Neural cell (in vitro differentiated cells): ENCODE data around the gene VIM. TPM values are rescaled to one million over a fixed set of nuclear protein-coding genes. Genes with fewer than 3 reads are reported as not detected.

Experiments used
- H2AFZ ChIP-seq: fragments of 200-600, 300-800 bp; sonication (generic), shearing (Covaris generic); 2 replicates; pipeline ENCODE4 v1.6.0; 2014; ENCODE audit warnings: low read depth, mild to moderate bottlenecking, antibody characterized with exemption, low read length, moderate library complexity
- H3F3A ChIP-seq: fragments of 200-600 bp; shearing (Covaris generic); 2 replicates; pipeline ENCODE4 v1.6.1; 2016; ENCODE audit warnings: mild to moderate bottlenecking, moderate library complexity, mixed read lengths, antibody characterized with exemption, low read length; ENCODE audit not compliant: insufficient read depth, poor library complexity, severe bottlenecking
- H3K27ac ChIP-seq: fragments of 200-600, 300-800 bp; sonication (generic), shearing (Covaris generic); 2 replicates; pipeline ENCODE4 v1.5.1; 2014; ENCODE audit warnings: mild to moderate bottlenecking, low read length, moderate library complexity
- H3K27me3 ChIP-seq: fragments of 300-800, 200-600 bp; sonication (generic), shearing (Covaris generic); 2 replicates; pipeline ENCODE4 v1.6.0; 2014; ENCODE audit warnings: mild to moderate bottlenecking, low read depth, low read length, moderate library complexity; ENCODE audit not compliant: insufficient read depth
- H3K36me3 ChIP-seq: fragments of 300-800, 200-600 bp; sonication (generic), shearing (Covaris generic); 2 replicates; pipeline ENCODE4 v1.5.1; 2014; ENCODE audit warnings: mild to moderate bottlenecking, antibody characterized with exemption, low read length, moderate library complexity; ENCODE audit not compliant: insufficient read depth
- H3K4me2 ChIP-seq: fragments of 300-800, 200-600 bp; sonication (generic), shearing (Covaris generic); 2 replicates; pipeline ENCODE4 v1.6.0; 2014; ENCODE audit warnings: mild to moderate bottlenecking, low read length
- H3K4me3 ChIP-seq: fragments of 300-800, 200-600 bp; sonication (generic), shearing (Covaris generic); 2 replicates; pipeline ENCODE4 v1.5.1; 2014; ENCODE audit warnings: mild to moderate bottlenecking, low read length, moderate library complexity
- H3K79me2 ChIP-seq: fragments of 200-600 bp; shearing (Covaris generic); replicated peaks from 2 replicates; pipeline ENCODE4 v1.6.0; 2014; ENCODE audit warnings: mild to moderate bottlenecking, low read length, moderate library complexity; ENCODE audit not compliant: insufficient read depth
- H3K9ac ChIP-seq: fragments of 300-800, 200-600 bp; sonication (generic), shearing (Covaris generic); 2 replicates; pipeline ENCODE4 v1.6.1; 2016; ENCODE audit warnings: mild to moderate bottlenecking, low read length, mixed read lengths
- H3K9me2 ChIP-seq: fragments of 200-600 bp; shearing (Covaris generic); 2 replicates; pipeline ENCODE4 v1.6.1; 2016; ENCODE audit warnings: mild to moderate bottlenecking, low read length, mixed read lengths; ENCODE audit not compliant: insufficient read depth
- H3K9me3 ChIP-seq: fragments of 200-600, 300-800 bp; sonication (generic), shearing (Covaris generic); 2 replicates; pipeline ENCODE4 v1.6.1; 2016; ENCODE audit warnings: mild to moderate bottlenecking, mixed run types, low read length, moderate library complexity, mixed read lengths
- H4K20me1 ChIP-seq: fragments of 200-600 bp; shearing (Covaris generic); 2 replicates; pipeline ENCODE4 v1.6.1; 2016; ENCODE audit warnings: mild to moderate bottlenecking, mixed run types; ENCODE audit not compliant: insufficient read depth
- REST ChIP-seq: IDR thresholded peaks from 2 replicates; pipeline ENCODE4 v1.6.1; 2012; ENCODE audit warnings: borderline replicate concordance
- polyA plus RNA-seq: library from polyadenylated mRNA; depleted of rRNA; stranded (reverse); fragments of >200 nt; gene quantifications from 2 replicates; pipeline ENCODE4 v1.2.3, GENCODE V29; 2014

The VIM gene
- polyA plus RNA-seq, 1 donor from 2014 or later = 170 TPM

GRCh38 chr10:17286562-17287550 lies 58.8 kb downstream of the VIM start:
- no peak overlapping the region for H3K9ac ChIP-seq
- no peak overlapping the region for H3K4me3 ChIP-seq
- H4K20me1 ChIP-seq = no peaks in the 10 kb centered on the region
- H3K36me3 ChIP-seq = no peaks in the 10 kb centered on the region
- H3K9me3 ChIP-seq = peaks cover 8% of the 10 kb centered on the region
- H3K79me2 ChIP-seq = no peaks in the 10 kb centered on the region
- no peaks in the 10 kb centered on the region for H3K9me2 ChIP-seq
- no peak overlapping the region for H3K27ac ChIP-seq
- H2AFZ ChIP-seq = no peak overlapping the region
- no peaks in the 10 kb centered on the region for H3K27me3 ChIP-seq
- H3K4me2 ChIP-seq = no peak overlapping the region
- no peak for TF ChIP-seq REST
- no peaks in the 10 kb centered on the region for H3F3A ChIP-seq

Other genes with a start within 250 kb of the VIM start
- 7.1 and 8.7 TPM in 2 replicates for gene CUBN, start 98.4 kb upstream of the VIM start, polyA plus RNA-seq
- gene TRDMT1, start 26.6 kb upstream of the VIM start, polyA plus RNA-seq = 21.7 and 25.4 TPM in 2 replicates
- 0.20 and 0.41 TPM in 2 replicates for gene ST8SIA6, start 226.4 kb downstream of the VIM start, polyA plus RNA-seq